C1 segment of cervical spinal cord (tissue), 14 donors: Measurements from ENCODE around the gene TUBA3D.
"Not testable (repeated sequence)": the region's sequence is repeated elsewhere in the genome, so short reads cannot be mapped to it uniquely, and the experiment has no call there.

Source experiments
- DNase-seq, 14 donors: peaks; one replicate each; lab custom pipeline; 2025; lab: John Stamatoyannopoulos, UW

TUBA3D gene

DNA sequence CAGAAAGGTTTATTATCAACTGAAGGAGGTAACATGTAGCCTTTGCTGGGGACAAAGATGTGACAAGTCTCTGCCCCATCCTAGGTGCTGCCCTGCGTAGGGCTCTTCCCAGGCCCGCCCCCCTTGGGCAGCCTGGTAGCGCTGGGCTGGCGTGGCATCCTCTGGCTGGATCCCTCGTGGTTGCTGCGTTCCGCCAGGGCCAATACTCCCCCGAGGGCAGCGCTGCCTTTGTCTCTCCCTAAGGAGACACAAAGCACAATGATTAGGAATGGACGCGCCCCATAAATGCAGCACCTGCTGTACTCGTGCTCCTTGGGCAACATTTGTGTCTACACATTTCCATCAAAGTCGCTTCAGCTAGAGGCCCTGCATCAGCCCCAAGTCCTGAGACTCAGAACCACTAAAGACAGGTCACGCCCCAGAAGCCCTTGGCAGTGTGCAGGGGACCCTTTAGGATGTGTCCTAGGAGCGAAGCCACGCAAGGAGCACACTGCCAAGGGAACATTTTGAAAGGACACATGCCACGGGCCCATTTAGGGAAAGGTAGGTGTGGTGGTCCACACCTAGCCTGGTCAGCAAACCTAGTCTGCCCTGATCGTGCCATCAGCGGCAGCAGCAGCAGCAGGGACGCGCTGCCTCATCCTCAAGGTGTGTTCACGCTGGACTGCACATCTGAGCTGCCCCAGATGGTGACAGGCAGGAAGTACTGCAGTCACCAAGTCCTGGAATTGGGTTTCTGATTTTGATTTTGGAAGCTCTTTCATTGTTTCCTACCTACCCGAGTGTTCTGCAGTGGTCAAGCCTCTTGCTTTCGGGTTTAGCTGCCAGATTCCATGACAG is 8.3 kb downstream of the TUBA3D start:
- DNase-seq = not testable (repeated sequence)

DNA sequence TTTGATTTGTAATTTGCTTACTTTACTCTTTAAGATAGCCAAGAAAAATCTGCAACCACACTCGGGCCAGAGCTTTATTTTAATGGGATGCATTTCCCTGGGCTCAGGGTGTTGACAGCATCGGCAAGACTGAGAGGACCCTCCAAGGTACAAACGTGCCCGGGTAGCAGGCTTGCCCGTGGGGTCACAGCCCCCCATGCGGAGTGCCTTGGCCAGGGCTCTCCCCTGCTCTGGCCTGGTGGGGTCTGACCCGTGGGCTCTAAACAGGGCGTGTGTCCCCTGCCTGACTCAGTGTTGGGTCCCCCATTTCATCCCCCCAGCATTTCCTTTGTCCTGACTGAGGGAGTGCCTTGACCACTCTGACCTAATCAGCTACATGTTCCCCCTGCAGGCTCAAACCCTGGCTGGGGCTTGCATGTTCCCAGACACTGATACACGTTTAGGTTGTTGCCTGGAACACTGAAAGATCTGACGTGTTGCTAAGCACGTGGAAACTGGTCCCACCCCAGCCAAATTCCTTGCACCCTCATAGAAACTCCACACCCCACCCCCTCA is 9.1 kb downstream of the TUBA3D start:
- not testable (repeated sequence) for DNase-seq

DNA sequence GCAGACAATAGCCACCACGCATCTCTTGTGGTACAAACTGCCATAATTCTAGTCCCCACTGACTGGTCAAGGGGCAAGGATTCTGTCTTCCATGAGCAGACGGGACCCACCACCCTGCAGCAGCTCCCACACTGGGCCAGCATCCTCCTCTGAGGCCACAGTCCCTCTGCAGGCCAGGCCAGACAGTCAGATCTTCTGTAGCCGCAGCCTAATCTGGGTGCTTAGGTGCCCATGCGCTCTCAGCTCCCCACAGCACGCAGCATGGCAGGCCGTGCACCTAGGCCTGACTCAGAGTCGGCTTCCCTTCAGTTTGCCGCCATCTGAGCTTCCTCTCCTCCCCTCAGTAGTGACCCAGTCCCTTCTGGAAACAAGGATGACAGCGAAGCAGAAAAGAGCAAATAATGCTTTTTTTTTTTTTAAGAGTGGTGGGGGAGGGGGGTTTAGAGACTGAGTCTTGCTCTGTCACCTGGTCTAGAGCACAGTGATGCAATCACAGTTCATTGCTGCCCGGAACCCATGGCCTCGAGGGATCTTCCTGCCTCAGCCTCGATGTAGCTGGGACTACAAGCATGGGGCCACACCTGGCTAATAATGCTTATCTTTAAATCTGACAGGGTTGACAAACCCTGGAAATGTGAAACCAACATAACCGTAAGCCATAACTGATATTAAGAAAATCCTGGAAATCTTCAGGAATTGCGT is 10.4 kb downstream of the TUBA3D start:
- not testable (repeated sequence) for DNase-seq

DNA sequence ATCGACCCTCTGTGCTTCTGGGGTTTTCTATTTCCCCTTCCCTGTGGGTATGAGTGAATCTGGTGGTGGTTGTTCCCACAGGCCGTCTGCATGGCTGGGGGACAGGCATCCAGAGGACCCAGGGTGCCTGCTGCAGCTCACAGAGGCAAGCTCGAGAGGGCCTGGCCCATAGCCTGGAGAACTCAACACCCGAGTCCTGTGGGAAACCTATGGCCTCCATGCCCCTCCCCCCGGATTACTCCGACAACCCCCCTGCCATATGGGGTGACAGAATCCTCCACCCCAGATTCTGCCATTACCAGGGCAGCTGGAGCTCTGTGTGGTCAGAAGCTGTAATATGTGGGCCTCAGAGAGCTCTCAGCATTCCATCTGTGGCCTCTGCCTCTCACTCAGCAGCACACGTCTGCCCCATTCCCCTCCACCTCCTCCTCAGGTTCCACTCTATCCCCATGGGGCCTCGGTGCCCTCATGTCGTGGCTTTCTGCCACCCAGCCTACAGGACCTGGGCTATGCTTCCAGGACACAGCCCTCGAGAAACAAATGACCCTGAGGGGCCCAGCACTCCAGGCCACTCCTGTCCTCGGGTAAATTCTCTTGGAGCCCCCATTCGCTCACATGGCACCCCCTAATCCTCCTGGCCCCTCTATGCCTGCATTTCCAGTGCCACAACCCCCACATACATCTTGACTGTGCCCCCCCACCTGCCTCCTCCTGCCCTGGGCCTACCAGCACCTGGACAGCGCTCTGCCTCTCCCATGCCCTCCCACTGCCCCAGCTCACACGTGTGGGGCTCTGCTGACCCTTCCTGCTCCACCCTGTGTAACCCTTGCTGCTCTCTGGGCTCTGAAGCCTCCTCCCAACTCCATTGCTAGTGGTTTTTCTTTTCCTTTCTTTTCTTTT is 12.6 kb downstream of the TUBA3D start:
- no peak for DNase-seq

DNA sequence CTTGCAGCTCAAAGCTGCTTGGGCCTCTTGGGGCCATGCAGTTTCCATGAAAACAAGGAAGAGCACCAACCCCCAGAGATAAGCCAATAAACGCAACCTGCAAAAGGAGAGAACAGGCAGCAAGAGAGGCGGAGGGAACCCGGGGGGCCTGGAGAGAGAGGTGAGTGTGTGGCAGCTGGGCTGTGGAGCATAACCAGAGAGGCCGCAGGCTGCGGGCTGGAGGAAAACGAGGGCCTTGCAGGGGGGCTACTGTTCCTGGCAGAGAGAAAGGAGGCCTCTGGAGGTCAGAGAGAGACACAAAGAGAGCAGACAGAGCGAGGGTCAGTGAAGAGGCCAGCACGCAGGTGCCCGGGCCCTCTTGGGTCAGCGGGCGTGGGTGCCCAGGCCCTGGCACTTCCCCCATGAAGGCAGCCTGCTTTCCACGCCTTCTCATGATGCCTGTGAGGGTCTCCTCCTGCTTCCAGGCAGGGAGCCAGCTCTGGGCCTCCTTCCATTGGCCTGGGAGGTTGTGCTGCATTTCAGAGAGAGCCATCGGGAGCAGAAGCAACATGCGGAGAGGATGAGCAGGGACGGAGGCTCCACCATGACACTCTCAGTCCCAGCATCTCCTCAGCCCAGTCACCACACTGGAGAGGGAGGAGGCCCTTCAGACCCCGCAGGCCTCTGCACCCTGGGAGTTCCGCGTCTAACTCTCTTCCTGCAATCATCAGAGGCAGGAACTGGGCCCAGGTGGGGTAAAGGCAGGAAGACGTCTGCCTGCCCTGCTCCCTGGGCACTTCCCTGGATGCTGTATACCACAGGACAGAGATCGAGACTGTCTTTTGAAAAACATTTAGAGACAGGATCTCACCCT is 14.9 kb downstream of the TUBA3D start:
- peak in 6 of 14 donors; percentile 5 to 31 (median 20) for DNase-seq

DNA sequence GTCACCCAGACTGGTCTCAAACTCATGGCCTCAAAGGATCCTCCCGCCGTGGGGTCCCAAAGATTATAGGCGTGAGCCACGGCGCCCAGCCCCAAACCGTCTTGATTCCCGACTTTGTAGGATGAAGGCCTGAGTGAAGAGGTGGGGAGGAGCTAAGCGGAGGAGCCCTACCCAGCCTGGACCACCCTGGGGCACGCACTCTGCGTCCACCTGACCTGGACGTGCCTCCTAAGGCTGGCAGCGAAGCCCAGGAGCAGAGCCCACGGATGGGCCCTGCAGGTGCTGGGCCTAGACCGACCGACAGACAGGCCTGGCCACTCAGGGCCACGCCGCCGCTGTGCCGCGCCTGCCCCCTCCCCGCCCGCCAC is 15.5 kb downstream of the TUBA3D start:
- DNase-seq = peak in 2 of 14 donors; percentile 21 to 23

DNA sequence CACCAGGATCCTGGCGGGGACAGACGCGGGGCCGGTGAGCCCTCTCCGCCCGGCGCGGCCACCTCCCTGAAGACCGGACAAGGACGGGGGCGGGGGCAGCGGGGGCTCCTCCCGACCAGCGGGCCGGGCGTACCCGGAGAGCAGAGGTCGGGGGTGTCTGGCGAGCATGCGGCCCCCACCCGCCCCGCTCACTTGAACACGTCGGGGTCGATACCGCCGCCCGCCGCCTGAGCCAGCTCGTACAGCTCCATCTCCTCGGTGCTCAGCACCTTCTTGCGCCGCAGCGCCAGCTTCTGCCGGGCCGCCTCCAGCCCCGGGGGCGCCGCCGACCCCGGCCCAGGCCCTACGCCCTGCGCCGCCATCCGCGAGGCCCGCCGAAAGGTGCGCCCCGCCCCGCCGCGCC is 16.1 kb downstream of the TUBA3D start, which contains the start of gene MZT2A:
MZT2A (minus strand) TSS at position 383 of the 403 bp plus-strand sequence; CDS start at position 362, 21 bp downstream.
- peak in 1 of 14 donors; percentile 18 for DNase-seq

DNA sequence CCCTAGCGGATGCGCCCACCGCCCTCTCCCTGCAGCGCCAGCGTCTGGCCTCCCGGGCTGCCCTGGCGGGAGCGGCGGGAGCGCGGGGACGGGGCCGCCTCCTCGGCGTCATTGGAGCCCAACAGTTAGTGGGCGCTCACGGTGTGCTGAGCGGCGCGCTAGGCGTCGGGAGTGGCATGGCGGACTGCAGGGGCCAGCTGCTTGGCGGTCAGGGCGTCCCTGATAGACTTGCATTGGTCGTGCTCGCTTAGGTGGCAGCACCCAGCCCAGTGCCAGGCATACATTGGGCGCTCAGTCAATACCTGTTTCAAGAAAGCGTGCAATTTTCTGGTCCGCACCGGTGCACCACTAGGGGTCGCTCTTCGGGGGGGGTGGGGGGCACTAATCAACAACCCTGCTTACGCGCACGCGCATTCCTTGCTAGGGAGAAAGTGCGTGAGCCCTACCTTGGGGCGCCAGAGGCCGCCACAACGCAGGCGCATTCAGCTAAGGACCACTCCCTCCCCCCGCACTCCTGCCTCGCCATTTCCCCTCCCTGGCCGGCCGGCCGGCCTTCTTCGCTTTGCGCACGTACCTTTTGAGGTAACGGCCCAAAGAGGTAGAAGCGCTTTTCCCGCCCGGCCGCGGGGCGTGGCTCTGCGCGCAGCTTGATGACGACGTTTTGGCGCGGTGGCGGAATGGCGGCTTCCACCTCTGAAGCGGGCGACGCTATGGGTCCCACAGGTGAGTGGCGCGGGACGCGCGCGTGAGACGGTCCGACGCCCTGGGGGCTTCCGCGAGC is 16.7 kb downstream of the TUBA3D start:
- DNase-seq = peak; percentile 21 to 91 (median 82)

DNA sequence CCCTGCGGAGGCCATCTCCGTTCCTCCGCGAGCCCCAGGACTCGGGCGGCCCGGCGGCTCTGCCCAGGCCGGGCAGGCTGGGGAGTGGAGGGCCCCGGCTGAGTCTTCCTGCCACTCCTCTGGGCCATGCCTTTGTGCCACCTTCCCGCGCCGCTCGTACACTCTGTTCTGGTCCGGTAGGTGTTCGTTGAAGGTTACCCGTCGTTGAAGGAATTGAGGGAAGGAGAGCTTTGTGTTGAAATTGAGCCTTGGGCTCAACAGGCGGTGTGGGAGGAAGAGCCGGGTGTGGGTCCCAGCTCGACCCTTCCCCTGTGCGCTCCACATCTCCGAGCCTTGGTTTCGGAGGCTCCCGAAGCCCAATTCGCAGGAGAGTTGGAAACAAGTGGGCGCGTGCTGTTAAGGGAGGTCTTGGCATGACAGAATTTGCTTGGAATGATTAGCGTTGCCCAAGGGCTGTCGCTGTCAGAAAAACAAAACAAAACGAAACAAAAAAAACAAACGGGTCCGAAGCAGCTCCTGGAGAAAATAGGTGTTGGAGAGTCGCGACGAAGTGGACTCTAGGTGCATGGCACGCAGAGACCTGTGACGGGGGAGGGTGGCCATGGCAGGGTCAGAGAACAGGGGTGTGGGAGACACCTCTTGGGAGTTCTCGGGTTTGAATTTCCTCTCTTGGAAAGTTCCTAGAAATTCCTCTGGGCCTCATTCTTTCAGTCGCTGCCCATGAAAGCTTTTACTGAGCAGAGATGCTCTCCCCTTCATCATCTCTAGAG is 17.5 kb downstream of the TUBA3D start:
- peak in 2 of 14 donors; percentile 22 to 37 for DNase-seq

DNA sequence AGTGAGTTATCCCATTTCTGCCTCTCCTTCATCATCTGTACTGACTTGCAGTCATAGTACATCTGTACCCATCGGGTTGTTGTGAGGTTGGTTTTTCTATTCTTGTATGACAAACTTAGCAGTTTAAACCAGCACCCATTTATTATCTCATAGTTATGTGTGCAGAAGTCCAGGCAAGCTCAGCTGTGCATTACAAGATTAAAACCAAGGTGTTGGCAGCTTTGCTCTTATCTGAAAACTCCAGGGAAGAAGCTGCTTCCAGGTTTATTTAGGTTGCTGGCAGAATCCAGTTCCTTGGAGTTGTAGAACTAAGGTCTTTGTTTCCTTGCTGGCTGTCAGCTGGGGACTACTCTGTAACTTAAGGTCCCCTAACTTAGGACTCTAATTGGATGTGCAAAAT is 19.6 kb downstream of the TUBA3D start:
- not testable (repeated sequence) for DNase-seq

DNA sequence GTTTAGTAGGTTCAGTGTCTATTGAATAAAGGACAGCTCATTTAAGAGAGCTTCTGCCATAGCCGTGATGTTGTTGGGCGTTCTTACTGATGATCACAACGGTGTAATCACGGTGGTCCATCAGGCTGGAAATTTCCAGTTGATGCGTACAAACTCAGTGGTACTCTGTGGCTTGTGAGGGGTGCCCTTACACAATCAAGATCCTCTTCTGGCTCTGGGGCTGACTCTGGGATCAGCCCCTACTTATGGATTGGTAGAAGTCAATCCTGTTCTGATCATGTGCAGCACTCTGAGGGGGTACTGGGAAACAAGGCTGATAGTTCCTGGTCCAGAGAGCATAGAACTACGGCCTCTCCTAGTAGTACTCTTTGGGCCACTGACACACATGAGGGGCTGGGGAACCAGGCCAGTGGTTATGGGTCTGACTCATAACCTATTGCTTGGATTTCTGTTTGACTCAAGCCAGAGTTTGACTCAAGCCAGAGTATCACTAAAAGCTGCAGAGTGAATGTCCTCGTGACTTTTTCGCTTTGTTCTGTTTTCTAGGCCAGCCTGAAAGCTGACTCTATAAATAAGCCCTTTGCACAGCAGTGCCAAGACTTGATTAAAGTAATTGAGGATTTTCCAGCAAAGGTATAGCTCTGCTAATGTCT is 22.5 kb downstream of the TUBA3D start:
- DNase-seq = peak in 1 of 14 donors; percentile 45

DNA sequence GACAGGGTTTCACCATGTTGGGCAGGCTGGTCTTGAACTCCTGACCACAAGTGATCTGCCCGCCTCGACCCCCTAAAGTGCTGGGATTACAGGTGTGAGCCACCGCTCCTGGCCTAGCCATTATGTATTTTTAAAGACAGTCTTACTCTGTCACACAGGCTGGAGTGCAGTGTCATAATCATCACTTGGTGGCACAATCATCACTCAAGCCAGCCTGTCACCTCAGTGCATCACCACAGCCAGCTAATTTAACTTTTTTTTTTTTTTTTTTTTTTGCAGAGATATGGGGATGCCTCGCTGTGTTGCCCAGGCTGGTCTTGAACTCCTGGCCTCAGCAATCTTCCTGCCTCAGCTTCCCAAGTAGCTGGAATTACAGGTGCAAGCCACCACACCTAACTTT is 27.7 kb downstream of the TUBA3D start:
- not testable (repeated sequence) for DNase-seq

DNA sequence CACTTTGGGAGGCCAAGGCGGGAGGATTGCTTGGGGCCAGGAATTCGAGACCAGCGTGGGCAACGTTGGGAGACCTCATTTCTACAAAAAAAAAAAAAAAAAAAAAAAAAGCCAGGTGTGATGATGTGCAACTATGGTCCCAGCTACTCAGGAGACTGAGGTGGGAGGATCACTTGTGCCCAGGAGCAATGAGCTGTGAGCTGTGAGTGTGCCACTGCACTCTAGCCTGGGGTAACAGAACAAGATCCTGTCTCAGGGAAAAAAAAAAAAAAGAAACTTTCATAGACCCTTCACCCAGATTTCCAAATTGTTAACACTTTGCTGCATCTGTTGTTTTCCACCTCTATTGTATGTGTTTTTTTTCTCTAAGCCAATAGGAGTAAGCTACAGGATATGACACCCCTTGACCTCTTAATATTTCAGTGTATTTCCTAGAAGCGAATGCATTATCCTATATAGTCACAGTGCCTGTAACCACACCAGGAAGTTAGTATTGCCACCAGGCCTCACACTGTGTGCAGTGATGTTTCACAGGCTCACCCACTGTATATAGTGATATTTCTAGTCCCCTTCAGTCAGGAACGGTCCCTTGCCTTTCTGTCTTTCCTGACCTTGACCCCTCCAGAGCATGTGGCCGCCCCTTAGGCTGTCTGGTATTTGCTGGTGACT is 28.3 kb downstream of the TUBA3D start:
- not testable (repeated sequence) for DNase-seq

DNA sequence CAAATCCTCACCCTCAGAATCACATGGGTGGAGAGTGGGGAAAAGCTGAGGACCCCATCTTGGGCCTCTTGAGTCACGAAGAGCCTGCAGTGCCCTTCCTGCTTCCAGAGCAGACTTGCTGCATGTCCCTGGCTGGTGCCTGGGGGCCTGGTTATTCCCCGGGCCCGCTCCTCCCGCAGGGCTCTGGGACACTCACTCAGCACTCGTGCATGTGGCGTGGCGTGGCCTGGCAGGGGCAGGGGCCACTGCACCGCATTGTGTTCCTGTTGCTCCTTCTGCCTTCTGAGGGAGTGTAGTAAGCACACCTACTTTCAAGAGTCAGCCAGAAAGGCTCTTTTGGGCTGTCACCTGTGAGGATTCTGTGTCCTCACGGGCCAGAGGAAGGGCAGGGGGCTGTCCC is 33.7 kb downstream of the TUBA3D start:
- no peak for DNase-seq

DNA sequence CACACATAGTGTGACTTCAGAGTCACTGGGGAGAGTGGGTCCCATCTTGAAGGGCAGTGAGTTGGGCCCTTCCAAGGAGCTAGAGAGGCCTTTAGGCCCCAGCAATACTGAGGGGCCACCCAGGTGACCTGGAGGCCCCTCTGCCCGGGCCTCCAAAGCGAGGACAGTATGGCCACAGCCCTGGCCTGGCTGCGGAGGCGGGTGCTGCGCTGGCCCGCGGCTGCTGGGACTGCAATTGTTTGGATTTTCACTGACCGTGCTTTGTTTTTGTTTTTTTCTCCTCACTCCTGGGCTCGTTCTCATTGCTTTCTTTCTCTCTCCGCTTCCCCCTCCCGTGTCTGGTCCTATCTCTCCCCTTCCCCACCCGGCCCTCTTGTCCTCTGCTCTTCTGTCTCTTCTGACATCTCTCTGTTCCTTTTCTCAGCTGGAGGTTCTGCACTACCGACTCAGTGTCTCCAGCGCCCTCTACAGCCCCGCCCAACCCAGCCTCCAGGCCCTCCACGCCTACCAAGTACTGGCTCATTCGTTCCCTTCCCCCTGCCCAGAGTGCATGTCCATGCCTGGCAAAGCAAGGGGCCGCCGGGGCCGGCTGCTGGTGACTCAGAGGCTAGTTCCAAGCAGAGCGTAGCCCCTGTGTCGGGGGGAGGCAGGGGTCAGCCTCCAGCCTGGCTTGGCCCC is 35.5 kb downstream of the TUBA3D start:
- DNase-seq = peak in 4 of 14 donors; percentile 10 to 87 (median 20)

DNA sequence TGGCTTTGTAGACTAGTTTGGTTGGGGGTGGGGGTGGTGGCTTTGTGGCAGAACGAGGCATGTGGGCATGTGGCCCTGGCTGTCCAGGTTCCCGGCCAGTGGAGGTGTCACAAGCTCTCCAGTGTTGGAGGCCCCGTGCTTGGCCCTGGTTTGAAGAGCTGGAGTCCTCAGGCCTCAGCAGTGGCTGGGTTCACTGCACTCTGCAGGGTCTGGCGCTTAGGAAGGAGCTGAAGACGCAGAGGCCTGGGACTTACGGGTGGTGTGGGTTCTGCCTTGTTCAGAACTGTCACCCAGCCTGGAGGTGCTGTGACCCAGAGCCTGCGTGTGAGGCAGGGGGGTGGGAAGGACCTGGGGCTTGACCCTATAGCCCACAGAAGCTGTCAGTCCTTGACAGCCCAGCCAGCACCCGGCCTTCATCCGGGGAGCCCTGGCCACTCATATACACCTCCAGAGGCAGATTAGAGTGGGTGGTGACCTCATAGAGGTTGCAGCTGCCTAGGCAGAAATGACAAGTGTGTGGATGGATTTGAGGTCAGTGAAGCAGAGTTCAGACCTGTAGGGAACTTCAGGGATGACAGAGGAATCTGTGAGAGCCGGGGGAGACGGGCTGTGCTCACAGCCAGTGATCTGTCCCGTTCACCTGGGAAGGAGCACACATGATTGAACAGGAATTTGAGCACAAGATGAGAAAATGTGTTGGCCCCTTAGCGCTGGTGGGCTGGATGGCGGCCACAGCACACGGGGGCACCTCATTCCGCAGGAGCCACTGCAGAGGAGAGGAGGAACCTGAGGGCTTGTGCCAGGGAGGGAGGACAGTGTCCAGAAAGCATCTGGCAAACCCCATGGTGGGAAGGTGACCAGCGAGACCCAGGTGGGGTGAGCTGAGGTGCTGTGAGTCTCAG is 36.3 kb downstream of the TUBA3D start:
- peak in 2 of 14 donors; percentile 30 to 34 for DNase-seq
